ENCODE results near the gene BLCAP.

BLCAP gene

DNA sequence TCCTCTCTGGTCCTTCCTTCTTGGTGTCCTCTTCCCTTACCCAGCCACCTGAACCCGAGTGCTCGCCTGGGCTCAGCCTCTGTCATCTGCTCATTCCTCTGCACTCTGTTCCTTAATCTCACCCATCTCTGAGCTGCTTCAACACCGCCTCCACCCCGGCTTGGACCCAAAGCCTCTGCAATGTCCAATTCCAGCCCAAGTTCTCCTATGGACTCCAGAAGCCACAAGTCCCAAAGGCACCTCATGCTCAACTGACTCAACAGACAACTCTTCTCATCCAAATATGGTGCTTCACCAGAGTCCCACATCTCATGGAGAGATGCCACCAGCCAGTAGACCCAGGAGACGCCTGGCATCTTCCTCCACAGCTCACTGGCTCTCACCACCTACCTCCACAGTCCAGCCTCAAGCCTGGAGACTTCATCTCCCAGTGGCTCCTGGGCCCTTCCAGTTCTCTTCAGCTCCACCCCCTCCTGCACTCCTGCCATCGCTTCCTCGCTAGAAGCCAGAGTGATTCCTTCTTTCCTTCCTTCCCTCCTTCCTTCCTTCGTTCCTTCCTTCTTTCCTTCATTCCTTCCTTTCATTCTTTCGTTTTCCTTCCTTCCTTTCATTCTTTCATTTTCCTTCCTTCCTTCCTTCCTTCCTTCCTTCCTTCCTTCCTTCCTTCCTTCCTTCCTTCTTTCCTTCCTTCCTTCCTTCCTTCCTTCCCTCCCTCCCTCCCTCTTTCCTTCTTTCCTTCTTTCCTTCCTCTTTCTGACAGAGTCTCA, 47.6 kb downstream of the BLCAP start:
- DNase-seq (ENCODE audit: extremely low read depth, insufficient read length): no peak
- Histone ChIP-seq H3K4me3 (replicated peaks; ENCODE audit: low read depth, low read length) (no peak overlapping the region), H3K27me3 (replicated peaks; ENCODE audit: control insufficient read depth, insufficient read depth, low read length) (no peaks in the 10 kb centered on the region; the same call in none of the 2 replicates), H3K36me3 (ENCODE audit: control insufficient read depth, insufficient read depth, low read length) (no peaks in the 10 kb centered on the region)
- TF ChIP-seq, protein P1, sequence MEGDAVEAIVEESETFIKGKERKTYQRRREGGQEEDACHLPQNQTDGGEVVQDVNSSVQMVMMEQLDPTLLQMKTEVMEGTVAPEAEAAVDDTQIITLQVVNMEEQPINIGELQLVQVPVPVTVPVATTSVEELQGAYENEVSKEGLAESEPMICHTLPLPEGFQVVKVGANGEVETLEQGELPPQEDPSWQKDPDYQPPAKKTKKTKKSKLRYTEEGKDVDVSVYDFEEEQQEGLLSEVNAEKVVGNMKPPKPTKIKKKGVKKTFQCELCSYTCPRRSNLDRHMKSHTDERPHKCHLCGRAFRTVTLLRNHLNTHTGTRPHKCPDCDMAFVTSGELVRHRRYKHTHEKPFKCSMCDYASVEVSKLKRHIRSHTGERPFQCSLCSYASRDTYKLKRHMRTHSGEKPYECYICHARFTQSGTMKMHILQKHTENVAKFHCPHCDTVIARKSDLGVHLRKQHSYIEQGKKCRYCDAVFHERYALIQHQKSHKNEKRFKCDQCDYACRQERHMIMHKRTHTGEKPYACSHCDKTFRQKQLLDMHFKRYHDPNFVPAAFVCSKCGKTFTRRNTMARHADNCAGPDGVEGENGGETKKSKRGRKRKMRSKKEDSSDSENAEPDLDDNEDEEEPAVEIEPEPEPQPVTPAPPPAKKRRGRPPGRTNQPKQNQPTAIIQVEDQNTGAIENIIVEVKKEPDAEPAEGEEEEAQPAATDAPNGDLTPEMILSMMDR (IDR thresholded peaks at IDR 0.05; ENCODE audit: insufficient read depth, low read length, poor library complexity, severe bottlenecking): no peak

- H3K27me3 ChIP-seq (replicated peaks; ENCODE audit: control insufficient read depth, insufficient read depth, low read length): no peaks in the 10 kb centered on the region; the same call in none of the 2 replicates
- no peak for DNase-seq (ENCODE audit: extremely low read depth, insufficient read length)
- TF ChIP-seq, protein P1 (IDR thresholded peaks at IDR 0.05; ENCODE audit: insufficient read depth, low read length, poor library complexity, severe bottlenecking): no peak
- no peaks in the 10 kb centered on the region for H3K36me3 ChIP-seq (ENCODE audit: control insufficient read depth, insufficient read depth, low read length)
- no peak overlapping the region for H3K4me3 ChIP-seq (replicated peaks; ENCODE audit: low read depth, low read length)
These were observed 48.4 kb downstream of the BLCAP start for GRCh38 chr20:37479266-37479665.

- Histone ChIP-seq H3K27me3 (replicated peaks; ENCODE audit: control insufficient read depth, insufficient read depth, low read length) (no peaks in the 10 kb centered on the region; the same call in none of the 2 replicates), H3K4me3 (replicated peaks; ENCODE audit: low read depth, low read length) (no peak overlapping the region), H3K36me3 (ENCODE audit: control insufficient read depth, insufficient read depth, low read length) (no peaks in the 10 kb centered on the region)
- DNase-seq (ENCODE audit: extremely low read depth, insufficient read length): no peak
- TF ChIP-seq, protein P1 (IDR thresholded peaks at IDR 0.05; ENCODE audit: insufficient read depth, low read length, poor library complexity, severe bottlenecking): no peak
These were observed 50.6 kb downstream of the BLCAP start for GRCh38 chr20:37477041-37477440.

DNA sequence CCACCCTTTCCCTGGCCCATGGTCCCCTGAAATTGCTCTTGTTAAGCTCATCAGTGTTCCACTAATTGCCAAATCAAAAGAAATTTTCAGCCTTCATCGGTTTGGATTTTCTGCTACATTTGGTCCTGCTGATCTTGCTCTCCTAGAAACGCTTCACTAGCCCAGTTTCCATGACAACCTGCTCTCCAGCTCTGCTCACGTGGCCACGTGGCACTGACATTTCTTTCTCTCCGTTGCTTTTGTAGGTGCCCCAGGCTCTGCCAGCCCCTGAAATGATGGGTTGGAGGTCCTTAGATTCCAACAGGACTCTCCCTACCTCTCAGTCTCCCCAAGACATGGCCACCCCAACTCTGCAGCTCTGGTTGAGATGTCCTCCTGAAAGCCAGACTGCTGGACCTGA, 52.4 kb downstream of the BLCAP start:
- H3K27me3 ChIP-seq (replicated peaks; ENCODE audit: control insufficient read depth, insufficient read depth, low read length): no peaks in the 10 kb centered on the region; the same call in none of the 2 replicates
- TF ChIP-seq, protein P1 (IDR thresholded peaks at IDR 0.05; ENCODE audit: insufficient read depth, low read length, poor library complexity, severe bottlenecking): no peak

GRCh38 chr20:37474386-37474785, 53.3 kb downstream of the BLCAP start:
- Histone ChIP-seq H3K36me3 (ENCODE audit: control insufficient read depth, insufficient read depth, low read length) (no peaks in the 10 kb centered on the region), H3K4me3 (replicated peaks; ENCODE audit: low read depth, low read length) (no peak overlapping the region), H3K27me3 (replicated peaks; ENCODE audit: control insufficient read depth, insufficient read depth, low read length) (no peaks in the 10 kb centered on the region; the same call in none of the 2 replicates)
- TF ChIP-seq, protein P1 (IDR thresholded peaks at IDR 0.05; ENCODE audit: insufficient read depth, low read length, poor library complexity, severe bottlenecking): no peak
- DNase-seq (ENCODE audit: extremely low read depth, insufficient read length): no peak

More for the DNA sequence above, 52.4 kb downstream of the BLCAP start:
- Histone ChIP-seq H3K36me3 (ENCODE audit: control insufficient read depth, insufficient read depth, low read length) (no peaks in the 10 kb centered on the region), H3K4me3 (replicated peaks; ENCODE audit: low read depth, low read length) (no peak overlapping the region)
- no peak for DNase-seq (ENCODE audit: extremely low read depth, insufficient read length)

Measured in GM06990 (cell line).